ENCODE measurements around the gene VPS26C.

DNA sequence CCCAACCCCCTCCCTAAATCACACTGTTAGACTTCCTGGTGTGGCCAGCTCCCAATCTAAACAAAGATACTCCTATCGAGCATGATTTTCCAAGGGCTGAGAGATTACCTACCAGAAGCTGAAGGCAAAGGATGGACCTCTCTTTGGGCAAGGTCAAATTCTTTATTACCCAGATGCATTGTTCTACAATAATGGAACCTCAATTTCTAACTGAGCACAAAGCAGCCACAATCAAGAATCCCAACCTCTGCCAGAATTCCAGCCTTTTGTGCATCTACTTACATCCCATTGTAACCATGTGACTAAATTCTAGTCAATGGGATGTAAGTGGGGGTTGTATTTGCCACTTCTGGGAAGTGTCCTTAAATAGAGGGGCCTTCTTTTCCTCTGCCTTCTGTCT is 24.9 kb upstream of the VPS26C start:
- TF ChIP-seq, protein P1, sequence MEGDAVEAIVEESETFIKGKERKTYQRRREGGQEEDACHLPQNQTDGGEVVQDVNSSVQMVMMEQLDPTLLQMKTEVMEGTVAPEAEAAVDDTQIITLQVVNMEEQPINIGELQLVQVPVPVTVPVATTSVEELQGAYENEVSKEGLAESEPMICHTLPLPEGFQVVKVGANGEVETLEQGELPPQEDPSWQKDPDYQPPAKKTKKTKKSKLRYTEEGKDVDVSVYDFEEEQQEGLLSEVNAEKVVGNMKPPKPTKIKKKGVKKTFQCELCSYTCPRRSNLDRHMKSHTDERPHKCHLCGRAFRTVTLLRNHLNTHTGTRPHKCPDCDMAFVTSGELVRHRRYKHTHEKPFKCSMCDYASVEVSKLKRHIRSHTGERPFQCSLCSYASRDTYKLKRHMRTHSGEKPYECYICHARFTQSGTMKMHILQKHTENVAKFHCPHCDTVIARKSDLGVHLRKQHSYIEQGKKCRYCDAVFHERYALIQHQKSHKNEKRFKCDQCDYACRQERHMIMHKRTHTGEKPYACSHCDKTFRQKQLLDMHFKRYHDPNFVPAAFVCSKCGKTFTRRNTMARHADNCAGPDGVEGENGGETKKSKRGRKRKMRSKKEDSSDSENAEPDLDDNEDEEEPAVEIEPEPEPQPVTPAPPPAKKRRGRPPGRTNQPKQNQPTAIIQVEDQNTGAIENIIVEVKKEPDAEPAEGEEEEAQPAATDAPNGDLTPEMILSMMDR (IDR thresholded peaks at IDR 0.05; ENCODE audit: borderline replicate concordance, extremely low read depth, low read length, poor library complexity, severe bottlenecking) = no peak
- TF ChIP-seq EZH2 (IDR thresholded peaks at IDR 0.05; ENCODE audit: borderline replicate concordance, low read depth, low read length, severe bottlenecking) = no peak
